Measurements from ENCODE around the gene URB1.
"Not testable (repeated sequence)": the region's sequence is repeated elsewhere in the genome, so short reads cannot be mapped to it uniquely, and the experiment has no call there.

URB1 gene

DNA sequence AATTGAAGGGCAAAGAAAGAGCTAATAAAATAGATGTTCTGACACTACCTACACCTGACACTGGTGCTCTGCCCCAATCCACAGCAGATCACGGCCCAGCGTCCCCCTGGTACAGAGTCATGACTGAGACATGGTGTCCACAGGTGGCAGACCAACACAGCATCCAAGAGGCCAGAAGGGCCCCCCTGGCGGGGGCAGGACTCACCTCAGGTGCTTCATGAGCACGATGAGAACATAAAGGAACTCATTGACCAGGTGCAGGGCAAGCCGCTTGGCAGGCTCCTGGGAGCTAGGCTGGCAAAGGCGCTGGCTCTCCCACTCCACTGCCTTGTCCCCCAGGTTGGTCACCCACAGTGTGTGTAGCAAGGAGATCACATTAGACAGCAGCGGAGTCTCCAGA lies 73.8 kb downstream of the URB1 start:
- DNase-seq (ENCODE audit: low read depth), result no peak

DNA sequence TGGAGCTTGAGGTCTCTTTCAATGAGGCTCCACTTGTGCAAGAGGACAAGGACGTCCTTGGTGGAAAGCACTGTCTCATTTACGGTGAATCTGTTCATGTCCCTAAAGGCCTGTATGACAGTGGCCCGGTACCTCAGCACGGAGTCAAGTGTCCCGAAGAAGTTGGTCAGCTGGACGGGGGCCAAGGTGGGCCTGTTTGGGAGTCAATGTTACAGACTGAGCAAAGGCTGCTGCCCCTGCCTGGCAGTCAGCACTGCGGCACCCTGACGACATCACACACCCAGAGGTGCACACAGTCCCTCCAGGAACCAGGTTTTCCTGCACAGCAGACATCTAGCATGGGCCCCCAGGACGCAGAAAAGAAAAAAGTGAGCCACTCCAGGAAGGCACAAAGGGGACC lies 75.1 kb downstream of the URB1 start:
- no peak for DNase-seq (ENCODE audit: low read depth)

DNA sequence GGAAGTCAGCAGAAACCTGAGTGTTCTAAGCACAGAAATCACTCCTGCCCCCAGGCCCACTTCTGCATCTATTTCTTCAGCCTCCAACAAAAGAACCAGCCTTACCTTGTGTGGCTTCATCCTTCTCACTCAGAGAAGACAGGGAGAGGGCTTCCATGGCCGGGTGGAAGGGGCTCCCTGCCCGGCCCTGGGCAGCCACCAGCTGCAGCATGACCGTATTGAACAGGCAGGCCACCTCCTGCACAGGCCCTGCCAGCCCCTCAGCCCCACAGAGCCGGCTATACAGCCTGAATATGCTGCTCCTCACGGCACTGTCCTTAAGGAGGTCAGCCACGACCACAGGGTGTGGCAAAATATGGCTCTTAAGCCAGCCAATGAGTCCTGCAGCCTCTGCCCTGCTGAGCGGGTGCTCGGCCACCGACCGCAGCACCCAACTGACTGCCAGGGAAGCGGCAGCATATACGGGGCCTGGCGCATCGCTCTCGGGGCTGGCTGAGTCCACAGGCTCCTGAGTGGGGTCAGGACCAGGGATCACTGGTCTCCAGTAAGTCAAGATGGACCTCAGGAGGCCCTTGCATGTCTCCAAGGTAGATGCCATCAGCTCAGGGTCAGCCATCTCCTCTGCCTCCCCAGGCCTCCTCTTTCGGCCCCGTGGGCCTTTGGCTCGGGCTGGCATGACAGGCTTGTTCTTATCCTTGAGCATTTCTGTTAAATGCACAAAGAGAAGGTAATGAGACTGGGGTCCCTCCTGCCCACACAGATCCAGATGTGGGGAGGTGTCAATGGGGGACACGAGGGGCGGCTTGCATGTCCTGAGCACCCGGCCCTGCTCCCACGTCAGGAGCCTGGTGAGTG lies 76.2 kb downstream of the URB1 start:
- no peak for DNase-seq (ENCODE audit: low read depth)

DNA sequence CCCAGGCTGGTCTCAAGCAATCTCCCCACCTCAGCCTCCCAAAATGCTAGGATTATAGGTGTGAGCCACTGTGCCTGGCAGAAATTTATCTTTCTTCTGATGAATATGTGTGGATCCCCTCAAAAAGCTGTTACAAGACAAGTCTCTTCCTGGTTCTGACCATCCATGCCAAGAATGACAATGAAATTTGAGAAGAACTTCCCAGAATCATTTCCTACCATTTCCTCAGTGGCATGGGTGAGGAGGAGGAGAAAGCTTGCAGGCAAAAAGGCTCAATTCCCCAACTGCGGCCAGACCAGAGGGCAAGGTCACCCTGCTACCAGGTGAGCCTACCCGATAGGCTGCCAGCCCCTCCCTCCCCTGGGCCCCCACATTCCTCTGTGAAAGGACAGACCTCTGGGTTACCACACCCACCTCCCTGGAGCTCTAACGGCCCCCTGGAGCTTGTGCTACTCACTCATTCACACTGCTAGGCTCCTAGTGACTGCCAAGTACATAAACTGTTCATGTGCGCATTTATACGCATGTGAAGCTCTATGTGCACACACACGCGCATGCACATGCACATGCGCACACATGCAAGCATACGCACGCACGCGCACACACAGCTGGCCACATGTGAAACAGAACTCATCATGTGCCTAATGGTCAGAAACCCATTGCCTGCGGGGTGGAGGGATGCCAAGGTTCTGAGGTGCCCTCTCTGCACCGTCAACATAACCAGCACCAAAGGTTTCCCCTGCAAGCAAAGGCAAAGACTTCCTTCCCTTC lies 77.1 kb downstream of the URB1 start:
- DNase-seq (ENCODE audit: low read depth), result no peak

DNA sequence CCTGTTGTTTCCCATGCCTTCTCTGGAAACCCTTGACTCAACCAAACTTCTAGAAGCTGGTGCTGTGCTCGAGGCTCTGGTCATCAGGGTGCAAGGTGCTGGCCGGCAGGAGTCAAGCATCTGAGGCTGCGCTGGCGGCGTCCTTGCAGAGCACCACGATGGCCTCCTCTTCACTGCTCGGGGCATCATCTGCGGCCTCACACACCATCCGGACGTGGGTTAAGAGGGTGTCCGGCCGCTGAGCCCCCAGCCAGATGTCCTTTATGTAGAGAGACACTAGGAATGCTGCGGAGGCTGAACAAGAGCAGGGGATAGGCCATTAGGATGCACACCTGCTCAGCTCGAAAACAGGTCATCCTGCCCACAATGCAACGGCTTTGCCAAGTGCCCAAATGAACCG lies 78.0 kb downstream of the URB1 start:
- DNase-seq (ENCODE audit: low read depth), result no peak

DNA sequence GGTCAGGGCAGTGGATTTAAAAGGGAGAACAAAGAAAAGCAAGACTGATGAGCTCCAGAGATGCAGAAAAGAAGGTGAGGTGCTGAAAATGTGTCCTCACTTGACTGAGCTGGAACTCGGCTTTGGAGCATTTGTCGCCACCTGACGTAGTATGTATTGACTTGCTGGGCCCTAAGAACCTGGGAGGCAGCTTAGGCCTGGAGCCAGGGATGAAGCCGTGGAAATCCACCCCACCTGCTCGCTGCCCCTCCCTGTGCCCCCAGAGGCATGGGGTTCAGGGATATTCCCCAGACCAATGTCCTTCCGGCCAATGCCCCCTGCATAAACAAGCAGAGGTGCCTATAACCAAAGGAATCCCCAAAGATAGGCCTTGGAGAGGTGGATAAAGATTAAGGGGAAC lies 79.8 kb downstream of the URB1 start:
- no peak for DNase-seq (ENCODE audit: low read depth)

DNA sequence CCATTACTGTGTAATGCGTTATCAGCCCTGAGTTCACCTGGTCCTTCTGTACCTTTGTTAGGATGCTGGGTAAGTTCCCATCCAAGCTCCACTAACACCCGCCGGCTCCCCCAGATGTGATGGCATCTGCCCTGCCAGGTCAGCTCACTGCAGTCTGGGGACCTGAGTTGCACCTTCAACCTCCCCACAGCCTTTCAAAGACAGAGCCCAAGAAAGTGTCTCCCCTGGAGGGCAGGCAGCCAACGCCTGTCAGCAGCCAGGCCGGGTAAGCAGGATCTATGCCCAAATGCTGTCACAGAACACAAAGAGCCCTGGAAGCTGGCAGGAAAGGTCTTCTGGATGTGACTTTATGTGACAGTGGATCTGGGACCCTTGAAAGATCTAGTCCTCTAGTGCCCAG lies 80.5 kb downstream of the URB1 start:
- no peak for DNase-seq (ENCODE audit: low read depth)

DNA sequence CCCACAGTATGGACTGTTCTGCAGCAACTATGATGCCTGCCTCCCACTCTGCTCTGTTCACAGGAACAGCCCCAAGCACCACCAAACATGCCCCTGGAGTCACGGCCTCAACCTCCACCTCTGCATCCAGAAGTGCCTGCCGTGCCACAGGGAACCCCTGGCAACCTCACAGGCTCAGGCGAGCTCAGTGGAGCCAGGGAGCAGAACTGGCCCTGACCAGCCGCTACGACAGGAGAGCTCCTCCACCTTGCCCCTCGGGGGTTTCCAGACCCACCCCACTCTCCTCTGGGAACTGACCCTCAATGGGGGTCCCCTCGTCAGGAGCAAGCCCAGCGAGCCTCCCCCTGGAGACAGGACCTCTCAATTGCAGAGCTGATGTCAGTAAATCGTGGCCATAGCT lies 81.2 kb downstream of the URB1 start:
- no peak for DNase-seq (ENCODE audit: low read depth)

DNA sequence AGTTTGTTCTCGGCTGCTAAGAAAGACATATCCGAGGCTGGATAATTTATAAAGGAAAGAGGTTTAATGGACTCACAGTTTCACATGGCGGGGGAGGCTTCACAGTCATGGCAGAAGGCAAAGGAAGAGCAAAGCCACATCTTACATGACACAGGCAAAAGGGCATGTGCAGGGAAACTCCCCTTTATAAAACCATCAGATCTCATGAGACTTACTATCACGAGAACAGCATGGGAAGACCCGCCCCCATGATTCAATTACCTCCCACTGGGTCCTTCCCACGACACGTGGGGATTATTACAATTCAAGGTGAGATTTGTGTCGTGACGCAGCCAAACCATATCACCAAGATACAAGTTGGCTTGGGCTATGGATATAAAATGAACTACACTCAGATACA lies 81.8 kb downstream of the URB1 start:
- not testable (repeated sequence) for DNase-seq (ENCODE audit: low read depth)

DNA sequence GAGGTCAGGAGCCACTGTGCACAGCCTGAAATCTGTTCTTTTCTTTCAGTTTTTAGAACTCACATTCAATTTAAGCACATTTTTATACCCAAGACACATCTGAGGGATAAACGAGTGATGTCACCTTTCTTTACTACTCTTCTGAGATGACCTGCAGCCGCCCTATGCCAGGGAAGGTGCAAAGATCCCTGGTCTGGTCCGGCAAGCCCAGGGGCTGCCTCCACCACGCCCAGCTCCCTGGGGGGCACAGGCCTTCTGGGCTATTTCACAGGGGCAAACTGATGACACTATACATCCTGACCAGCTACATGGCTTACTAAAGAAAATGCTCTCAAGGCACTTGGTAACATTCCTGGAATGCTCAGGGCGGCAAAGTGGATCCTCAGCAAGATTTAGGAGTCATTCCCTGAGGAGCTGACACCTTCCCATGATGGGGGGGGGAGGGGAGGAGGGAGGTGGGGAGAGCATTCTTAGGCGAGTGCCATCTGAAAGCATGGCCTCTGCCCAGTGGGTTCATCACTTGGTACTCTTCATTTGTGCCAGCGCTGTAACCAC lies 82.8 kb downstream of the URB1 start:
- no peak for DNase-seq (ENCODE audit: low read depth)

DNA sequence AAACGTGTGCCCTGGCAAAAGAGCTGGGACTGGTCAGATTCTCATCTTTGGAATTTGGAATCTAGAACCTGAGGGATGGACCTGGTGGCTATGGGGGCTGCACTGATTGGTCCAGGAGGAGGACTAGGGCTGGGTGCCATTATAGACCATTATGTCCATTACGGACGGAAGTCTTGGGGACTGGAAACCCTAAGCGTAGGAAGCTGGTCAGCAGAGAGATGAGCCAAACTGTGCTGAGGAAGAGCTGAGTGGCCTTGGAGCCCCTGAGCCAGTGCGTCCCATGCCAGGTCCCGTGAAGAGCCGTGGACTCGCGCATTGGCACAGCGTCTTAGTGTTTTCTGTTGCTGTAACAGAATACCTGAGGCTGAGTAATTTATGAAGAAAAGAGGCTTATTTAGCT lies 84.1 kb downstream of the URB1 start:
- DNase-seq (ENCODE audit: low read depth), result no peak

DNA sequence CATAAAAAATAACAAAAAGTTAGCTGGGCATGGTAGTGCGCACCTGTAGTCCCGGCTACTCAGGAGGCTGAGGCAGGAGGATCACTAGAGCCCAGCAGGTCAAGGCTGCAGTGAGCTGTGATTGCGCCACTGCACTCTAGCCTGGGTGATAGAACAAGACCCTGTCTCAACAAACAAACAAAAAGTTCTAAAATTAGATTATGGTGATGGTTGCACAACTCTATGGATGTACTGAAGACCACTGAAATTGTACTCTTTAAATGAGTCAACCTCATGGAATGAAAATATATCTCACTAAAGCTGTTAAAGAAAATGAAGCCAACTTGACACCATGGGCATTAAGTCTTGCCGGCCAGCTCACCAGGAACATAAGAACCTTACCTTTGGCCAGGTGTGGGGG lies 85.1 kb downstream of the URB1 start:
- DNase-seq (ENCODE audit: low read depth), result no peak

DNA sequence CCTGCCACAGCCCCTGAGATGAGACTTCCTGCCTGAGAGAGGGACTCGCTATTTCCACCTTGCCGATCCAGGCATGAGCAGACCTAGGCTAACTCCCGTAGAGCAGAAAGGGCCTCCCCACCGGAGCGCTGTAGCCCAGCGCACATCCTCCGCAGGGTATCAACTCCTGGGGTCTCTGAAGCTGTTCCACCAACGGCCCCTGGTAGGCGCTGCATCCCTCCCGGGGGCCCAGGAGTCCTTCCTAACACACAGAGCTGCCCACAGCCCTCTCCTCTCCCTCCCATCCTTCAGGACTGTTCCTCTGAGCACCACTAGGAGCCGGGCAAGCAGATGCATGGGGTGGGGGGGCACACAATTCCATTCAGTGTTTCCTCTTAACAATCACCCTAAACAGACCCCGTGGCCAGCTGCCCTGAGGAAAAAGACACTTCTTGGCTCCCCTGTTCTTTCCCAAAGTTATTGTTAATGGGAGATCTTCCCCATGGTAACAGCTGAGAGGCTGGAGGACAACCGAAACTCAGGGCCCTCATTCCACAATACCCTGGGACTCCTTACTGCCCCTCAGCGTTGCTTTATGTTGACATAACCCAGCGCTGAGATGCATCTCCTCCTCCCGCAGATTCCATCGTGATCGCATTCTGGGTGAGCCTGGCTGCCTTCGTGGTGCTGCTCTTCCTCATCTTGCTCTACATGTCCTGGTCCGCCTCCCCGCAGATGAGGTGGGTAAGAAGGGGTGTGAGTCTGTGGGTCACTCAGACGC lies 86.6 kb downstream of the URB1 start:
- no peak for DNase-seq (ENCODE audit: low read depth)

DNA sequence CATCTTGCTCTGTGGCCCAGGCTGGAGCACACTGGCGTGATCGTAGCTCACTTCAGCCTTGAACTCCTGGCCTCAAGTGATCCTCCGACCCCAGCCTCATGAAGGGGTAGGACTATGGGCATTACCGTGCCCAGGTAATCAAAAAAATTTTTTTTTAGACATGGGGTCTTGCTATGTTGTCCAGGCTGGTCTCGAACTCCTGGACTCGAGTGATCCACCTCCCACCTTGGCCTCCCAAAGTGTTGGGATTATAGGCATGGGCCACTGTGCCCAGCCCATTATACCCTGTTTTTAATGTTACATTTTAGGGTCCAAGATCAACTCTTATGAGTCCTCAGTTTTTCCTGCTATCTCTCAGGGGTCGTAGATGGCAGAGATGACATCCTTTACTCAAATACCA lies 87.8 kb downstream of the URB1 start:
- DNase-seq (ENCODE audit: low read depth), result no peak

DNA sequence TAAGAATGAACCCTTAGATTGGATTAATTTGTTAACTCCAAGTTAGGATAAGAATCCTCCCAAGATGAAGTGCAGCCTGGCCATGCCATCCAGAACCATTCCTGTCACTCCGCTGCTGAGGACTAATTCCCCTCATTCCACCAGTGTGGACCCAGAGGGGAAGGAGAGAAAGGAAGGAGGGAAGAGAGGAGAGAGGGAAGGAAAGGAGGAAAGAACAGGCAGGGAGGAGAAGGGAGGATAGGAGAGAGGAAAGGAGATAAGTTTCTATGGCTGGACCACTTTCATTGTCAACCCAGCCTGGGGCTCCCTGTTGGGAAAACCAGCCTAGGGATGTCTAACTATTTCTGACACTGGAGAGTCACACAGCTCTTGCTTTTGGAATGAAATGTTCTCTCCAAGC lies 89.4 kb downstream of the URB1 start:
- DNase-seq (ENCODE audit: low read depth), result no peak

DNA sequence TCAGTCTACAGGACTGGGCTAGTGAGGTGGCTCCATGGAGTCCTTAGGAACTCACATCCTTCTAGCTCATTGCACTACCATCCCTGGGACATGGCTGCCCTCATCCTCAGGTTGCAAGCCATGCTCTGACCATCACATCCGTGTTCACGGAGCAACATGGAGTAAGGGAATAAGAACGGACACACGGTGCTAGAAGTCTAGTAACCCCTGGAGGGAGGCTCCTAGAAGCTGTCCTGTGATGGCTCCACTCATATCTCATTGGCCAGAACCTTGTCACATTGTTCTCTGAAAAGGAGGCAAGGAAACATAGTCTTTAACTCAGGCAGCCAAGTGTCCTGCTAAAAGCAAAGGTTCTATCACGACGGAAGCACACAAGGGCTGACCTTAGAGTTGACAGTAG lies 90.3 kb downstream of the URB1 start:
- no peak for DNase-seq (ENCODE audit: low read depth)

DNA sequence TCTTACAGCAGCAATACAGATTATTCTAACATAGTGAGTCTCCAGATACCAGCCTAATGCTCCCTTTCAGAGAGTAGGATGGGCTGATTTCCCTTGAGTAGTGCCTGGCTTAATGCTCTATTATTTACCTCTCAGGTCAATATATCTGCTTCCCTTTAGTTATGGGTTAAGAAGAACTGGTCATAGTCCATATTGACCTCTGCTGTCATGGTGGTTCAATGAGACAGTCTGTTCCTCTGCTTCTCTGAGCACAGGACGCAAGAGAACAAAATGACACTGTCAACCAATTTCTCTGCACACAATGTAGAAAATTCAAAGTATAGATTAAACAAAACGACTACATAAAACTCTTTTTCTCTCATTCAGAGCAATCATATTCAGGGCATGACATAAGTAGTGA lies 91.2 kb downstream of the URB1 start:
- no peak for DNase-seq (ENCODE audit: low read depth)

DNA sequence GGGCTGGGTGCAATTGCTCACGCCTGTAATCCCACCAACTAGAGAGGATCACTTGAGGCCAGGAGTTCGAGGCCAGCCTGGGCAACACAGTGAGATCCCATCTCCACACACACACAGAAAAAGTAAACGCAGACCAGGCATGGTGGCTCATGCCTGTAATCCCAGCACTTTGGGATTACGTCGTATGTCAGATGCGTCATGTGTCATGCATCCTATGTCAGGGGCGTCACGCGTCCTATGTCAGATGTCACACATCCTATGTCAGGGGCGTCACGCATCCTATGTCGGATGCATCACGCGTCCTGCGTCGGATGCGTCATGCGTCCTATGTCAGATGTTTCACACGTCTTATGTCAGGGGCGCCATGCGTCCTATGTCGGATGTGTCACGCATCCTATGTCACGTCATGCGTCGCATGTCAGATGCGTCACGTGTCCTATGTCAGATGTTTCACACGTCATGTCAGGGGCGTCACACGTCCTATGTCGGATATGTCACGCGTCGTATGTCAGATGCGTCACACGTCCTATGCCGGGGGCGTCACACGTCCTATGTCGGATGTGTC lies 92.6 kb downstream of the URB1 start:
- no peak for DNase-seq (ENCODE audit: low read depth)

DNA sequence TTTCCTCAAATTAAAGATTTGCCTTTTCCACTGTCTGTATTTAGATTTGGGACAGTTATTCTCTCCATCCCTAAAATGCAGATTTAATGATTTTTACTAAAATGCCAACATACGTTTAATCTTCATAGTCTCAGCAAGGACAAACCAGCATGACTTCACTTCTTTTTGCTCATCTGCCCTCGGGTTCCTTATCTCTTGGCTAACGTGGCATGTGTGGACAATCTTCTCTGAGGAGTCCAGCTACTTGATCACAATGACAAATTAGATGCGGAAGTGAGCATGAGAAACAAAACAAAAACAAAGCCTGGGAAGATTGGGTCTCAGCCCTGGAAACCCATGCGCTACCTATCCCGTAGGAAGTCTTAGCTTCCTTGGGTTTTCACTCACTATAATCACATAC lies 93.1 kb downstream of the URB1 start:
- DNase-seq (ENCODE audit: low read depth), result no peak

DNA sequence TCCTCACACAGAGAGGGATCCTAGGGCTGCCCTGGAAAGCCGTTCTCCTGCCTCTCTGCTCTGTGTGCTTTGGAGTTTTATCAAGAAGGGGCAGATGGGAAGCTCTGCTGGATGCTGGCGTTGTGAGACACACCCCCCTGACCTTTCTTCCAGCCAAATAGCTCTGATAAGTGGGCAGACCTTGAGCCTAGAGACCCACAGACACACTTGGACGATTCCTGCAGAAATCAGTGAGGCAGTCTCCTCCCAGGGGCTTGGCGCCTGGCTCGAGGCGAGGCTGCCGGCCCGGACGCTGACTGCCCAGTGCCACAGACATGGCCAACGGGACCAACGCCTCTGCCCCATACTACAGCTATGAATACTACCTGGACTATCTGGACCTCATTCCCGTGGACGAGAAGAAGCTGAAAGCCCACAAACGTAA lies 94.1 kb downstream of the URB1 start, which contains the start of gene MRAP:
Gene MRAP, plus strand, starts transcription at position 198 of the 424 bp plus-strand sequence. Its CDS starts 117 bp downstream, at position 315.
- DNase-seq (ENCODE audit: low read depth), result no peak

DNA sequence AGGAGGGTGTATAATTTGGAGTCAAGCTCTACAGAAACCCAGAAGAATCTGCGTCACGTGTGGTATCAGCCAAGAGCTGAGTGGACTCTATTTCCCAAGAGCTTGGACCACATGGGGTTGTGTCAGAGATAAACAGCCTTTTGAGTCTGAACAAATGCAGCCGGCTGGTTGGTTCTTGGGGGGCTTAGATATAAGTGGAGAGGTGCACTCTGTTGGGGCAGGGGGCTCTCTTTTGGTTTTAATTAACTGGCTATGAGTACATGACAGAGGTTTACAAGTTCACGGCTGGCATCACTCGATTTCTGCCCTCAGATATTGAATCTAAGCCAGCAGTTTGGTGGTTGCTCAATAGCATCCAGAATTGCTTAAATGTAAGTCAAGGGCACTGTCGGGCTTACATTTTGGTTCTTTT lies 94.7 kb downstream of the URB1 start:
- no peak for DNase-seq (ENCODE audit: low read depth)

DNA sequence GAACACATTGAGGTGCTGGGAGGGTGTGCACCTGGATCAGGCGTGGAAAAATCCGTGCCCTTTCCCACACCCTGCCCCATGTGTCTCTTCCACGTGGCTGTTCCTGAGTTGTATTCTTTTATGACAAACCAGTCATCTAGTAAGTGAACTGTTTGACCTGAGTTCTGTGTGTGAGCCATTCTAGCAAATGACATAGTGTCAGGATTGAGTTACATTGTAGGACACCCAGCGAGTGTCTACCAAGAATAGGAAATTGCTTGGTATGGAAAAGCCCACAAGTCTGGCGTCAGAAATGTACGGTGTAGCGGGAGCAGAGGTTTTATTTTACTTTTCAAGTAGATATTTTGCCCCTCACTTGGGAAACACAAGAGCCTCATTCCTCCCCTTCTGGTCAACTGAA lies 95.4 kb downstream of the URB1 start:
- no peak for DNase-seq (ENCODE audit: low read depth)

All from HS-5 (cell line).